HCT116 (cell line): Measurements from ENCODE around the gene ABL1. TPM values are rescaled to one million over a fixed set of nuclear protein-coding genes. Genes with fewer than 3 reads are reported as not detected.

Experiments
- ATAC-seq: fragments of 200-7000 bp; cut with Tn5 transposase; 2 replicates; pipeline ENCODE4 v1.9.1; 2020; ENCODE audit warnings: mild to moderate bottlenecking, moderate library complexity
- BruUV-seq: library from RNA; stranded (reverse); fragments of 400-500 nt; replicated peaks from 2 replicates; lab custom pipeline; 2021; lab: Mats Ljungman, UMichigan
- CTCF ChIA-PET: fragments of 300-600 bp; sonication (Branson Sonifier 250); formaldehyde crosslinking; loops from one replicate; lab custom pipeline; 2021; ENCODE audit warnings: antibody characterized with exemption; lab: Charles Lee
- POLR2A ChIA-PET: fragments of 300-600, 350-600 bp; sonication (Branson Sonifier 250); formaldehyde crosslinking; loops from one replicate; lab custom pipeline; 2021; ENCODE audit warnings: antibody characterized with exemption; lab: Charles Lee
- RAD21 ChIA-PET, 2 experiments: fragments of 300-600 bp; sonication (Branson Sonifier 250); formaldehyde crosslinking; loops; one replicate each; lab custom pipeline; 2023; ENCODE audit warnings: low total read pairs in 2 of 2; ENCODE audit not compliant: uncharacterized antibody in 2 of 2, unreplicated experiment in 2 of 2, low non-redundant PET in 1 of 2; lab: Charles Lee
- DNase-seq: peaks from one replicate; pipeline ENCODE4 v3.0.0-alpha.2; 2010; ENCODE audit warnings: low read depth, low spot score
- H2AFZ ChIP-seq: fragments of 200-600 bp; shearing (Covaris generic), sonication (generic); 2 replicates; pipeline ENCODE4 v1.6.1; 2017; ENCODE audit warnings: low read depth, mixed run types, mixed read lengths, antibody characterized with exemption, low read length; ENCODE audit not compliant: poor library complexity, severe bottlenecking
- H3K27ac ChIP-seq: 2 replicates; pipeline ENCODE4 v1.5.1; 2012; ENCODE audit warnings: low read depth, low read length
- H3K27me3 ChIP-seq: fragments of 200-600 bp; sonication (generic); 2 replicates; pipeline ENCODE4 v1.6.1; 2016; ENCODE audit warnings: mixed run types, low read length, mixed read lengths; ENCODE audit not compliant: insufficient read depth
- H3K36me3 ChIP-seq, 2 experiments: fragments of 200-500 bp in 1 of 2; fragments of 200-600 bp in 1 of 2; sonication (Bioruptor generic) in 1 of 2; sonication (generic) in 1 of 2; 2 replicates each; pipeline versions ENCODE4 v1.5.1 to v1.6.1; 2014 to 2016; ENCODE audit warnings: low read length in 2 of 2, inconsistent platforms in 1 of 2, mixed read lengths in 1 of 2, mixed run types in 1 of 2; ENCODE audit not compliant: insufficient read depth in 2 of 2, control insufficient read depth in 1 of 2
- H3K4me1 ChIP-seq, 2 experiments: fragments of 200-600 bp in 1 of 2; sonication (generic) in 1 of 2; 2 replicates each; pipeline versions ENCODE4 v1.5.1 to v1.6.1; 2012 to 2017; ENCODE audit warnings: low read length in 2 of 2, inconsistent platforms in 1 of 2, mild to moderate bottlenecking in 1 of 2, mixed read lengths in 1 of 2, mixed run types in 1 of 2, moderate library complexity in 1 of 2; ENCODE audit not compliant: insufficient read depth in 2 of 2, control insufficient read depth in 1 of 2
- H3K4me2 ChIP-seq: fragments of 200-600 bp; sonication (generic); 2 replicates; pipeline ENCODE4 v1.6.1; 2017; ENCODE audit warnings: mixed run types, low read length, mixed read lengths
- H3K4me3 ChIP-seq, 2 experiments: fragments of 200-600 bp in 1 of 2; sonication (generic) in 1 of 2; replicated peaks in 1 of 2; 2 replicates each; pipeline ENCODE4 v1.5.1; 2011 to 2016; ENCODE audit warnings: low read length in 2 of 2, control low read depth in 1 of 2, low read depth in 1 of 2, mild to moderate bottlenecking in 1 of 2, mixed read lengths in 1 of 2, mixed run types in 1 of 2
- H3K79me2 ChIP-seq: fragments of 200-600 bp; sonication (generic); 2 replicates; pipeline ENCODE4 v1.6.1; 2017; ENCODE audit warnings: mild to moderate bottlenecking, mixed run types, low read length, moderate library complexity, mixed read lengths; ENCODE audit not compliant: insufficient read depth
- H3K9ac ChIP-seq: fragments of 200-600 bp; sonication (generic); 2 replicates; pipeline ENCODE4 v1.6.1; 2016; ENCODE audit warnings: low read length, mixed read lengths
- H3K9me2 ChIP-seq: fragments of 200-600 bp; sonication (generic), shearing (Covaris generic); 2 replicates; pipeline ENCODE4 v1.6.1; 2017; ENCODE audit warnings: mixed run types, mild to moderate bottlenecking, moderate library complexity; ENCODE audit not compliant: insufficient read depth
- H3K9me3 ChIP-seq, 2 experiments: fragments of 200-500 bp in 1 of 2; fragments of 200-600 bp in 1 of 2; sonication (Bioruptor generic) in 1 of 2; sonication (generic) in 1 of 2; 2 replicates each; pipeline ENCODE4 v1.6.1; 2014 to 2017; ENCODE audit warnings: low read length in 2 of 2, mixed read lengths in 2 of 2, inconsistent platforms in 1 of 2, low read depth in 1 of 2, mild to moderate bottlenecking in 1 of 2, mixed run types in 1 of 2, moderate library complexity in 1 of 2; ENCODE audit not compliant: control insufficient read depth in 1 of 2, insufficient read depth in 1 of 2
- H4K20me1 ChIP-seq: fragments of 200-600 bp; sonication (generic), shearing (Covaris generic); 2 replicates; pipeline ENCODE4 v1.6.1; 2017; ENCODE audit warnings: mixed run types, mild to moderate bottlenecking, moderate library complexity; ENCODE audit not compliant: insufficient read depth
- CTCF ChIP-seq, 3 experiments: fragments of 200-600 bp in 1 of 3; sonication (generic) in 1 of 3; IDR thresholded peaks in 2 of 3; conservative IDR thresholded peaks in 1 of 3; 2 replicates each; pipeline ENCODE4 v1.5.1; 2012 to 2017; ENCODE audit warnings: low read depth in 2 of 3, low read length in 2 of 3, antibody characterized with exemption in 1 of 3, borderline replicate concordance in 1 of 3, control low read depth in 1 of 3, mild to moderate bottlenecking in 1 of 3, mixed read lengths in 1 of 3, mixed run types in 1 of 3, moderate library complexity in 1 of 3; ENCODE audit not compliant: insufficient read depth in 1 of 3
- MAX ChIP-seq: IDR thresholded peaks from 2 replicates; pipeline ENCODE4 v1.6.1; 2012
- POLR2A ChIP-seq: IDR thresholded peaks from 2 replicates; pipeline ENCODE4 v1.7.0; 2011; ENCODE audit warnings: borderline replicate concordance; ENCODE audit not compliant: insufficient read depth, insufficient read length; ENCODE audit errors: extremely low read depth
- POLR2AphosphoS5 ChIP-seq: IDR thresholded peaks from 2 replicates; pipeline ENCODE4 v1.6.1; 2011; ENCODE audit warnings: mild to moderate bottlenecking, low read depth, low read length, moderate library complexity
- REST ChIP-seq: IDR thresholded peaks from 2 replicates; pipeline ENCODE4 v1.6.1; 2012; ENCODE audit warnings: low read depth
- TCF7L2 ChIP-seq: IDR thresholded peaks from 2 replicates; pipeline ENCODE4 v1.7.0; 2011; ENCODE audit warnings: borderline replicate concordance, inconsistent platforms; ENCODE audit not compliant: insufficient read depth, insufficient read length; ENCODE audit errors: extremely low read depth
- intact Hi-C: fragments of 100-400 bp; cut with micrococcal nuclease; formaldehyde crosslinking; loops from 2 replicates; pipeline ENCODE4 v1.10.0; 2022
- total RNA-seq: library from RNA; stranded (reverse); gene quantifications from one replicate; pipeline ENCODE4 v1.2.1, GENCODE V29; 2021; ENCODE audit not compliant: unreplicated experiment

The ABL1 gene
- total RNA-seq, 1 experiment from 2014 or later: 54.7 TPM

- H3K4me2 ChIP-seq: no peak overlapping the region
- H3K9ac ChIP-seq: no peak overlapping the region
- no peak overlapping the region for H3K4me3 ChIP-seq
- TF ChIP-seq MAX (no peak), CTCF (IDR thresholded peaks at IDR 0.05 in 2 of 3, conservative IDR thresholded peaks at IDR 0.05 in 1 of 3; ENCODE audit: borderline replicate concordance in 1 of 3, insufficient read depth in 1 of 3, low read depth in 2 of 3, low read length in 2 of 3) (no peak), REST (no peak), TCF7L2 (no peak), POLR2AphosphoS5 (no peak), POLR2A (no peak)
- TF ChIP-seq, all 23 proteins: peak for 0
- ATAC-seq (no peak), DNase-seq (no peak)
- BruUV-seq: no TSS peak
- ChIA-PET POLR2A (no interaction called here), CTCF (no interaction called here), RAD21 (no interaction called here)
- H3K4me1 ChIP-seq: no peaks in the 10 kb centered on the region
- no peak overlapping the region for H2AFZ ChIP-seq
- H3K36me3 ChIP-seq: no peaks in the 10 kb centered on the region
- no peaks in the 10 kb centered on the region for H4K20me1 ChIP-seq
- H3K27ac ChIP-seq: no peak overlapping the region
- no peaks in the 10 kb centered on the region for H3K27me3 ChIP-seq
- intact Hi-C loops: no loop called here
- no peaks in the 10 kb centered on the region for H3K9me3 ChIP-seq
- H3K79me2 ChIP-seq: no peaks in the 10 kb centered on the region
- H3K9me2 ChIP-seq: no peaks in the 10 kb centered on the region
Measured at GRCh38 chr9:130905125-130905901, 70.3 kb downstream of the ABL1 start.
